K562 (cell line): ENCODE measurements around the gene LENEP. TPM values are rescaled to one million over a fixed set of nuclear protein-coding genes. Genes with fewer than 3 reads are reported as not detected.

Experiments used
- ATF1 ChIP-seq, 2 experiments: fragments of 450-650 bp in 1 of 2; IDR thresholded peaks; 2 replicates each; pipeline ENCODE4 v1.6.1; 2016; ENCODE audit warnings: missing compliant biosample characterization in 1 of 2, missing genetic modification characterization in 1 of 2
- CXXC5 ChIP-seq: fragments of 250-450 bp; sonication (Bioruptor Pico); IDR thresholded peaks from 2 replicates; pipeline ENCODE4 v1.8.0; 2022; ENCODE audit warnings: inconsistent platforms, mild to moderate bottlenecking, moderate library complexity
- DMBX1 ChIP-seq: fragments of 250-450 bp; sonication (Bioruptor Pico); IDR thresholded peaks from 2 replicates; pipeline ENCODE4 v1.8.0; 2022; ENCODE audit warnings: inconsistent platforms, mild to moderate bottlenecking, moderate library complexity, borderline replicate concordance
- ELF2 ChIP-seq: fragments of 250-450 bp; sonication (Bioruptor Pico); IDR thresholded peaks from 2 replicates; pipeline ENCODE4 v1.5.0; 2021; ENCODE audit warnings: mild to moderate bottlenecking
- ETS2 ChIP-seq: IDR thresholded peaks from 2 replicates; pipeline ENCODE4 v1.6.1; 2016; ENCODE audit warnings: borderline replicate concordance, missing genetic modification characterization, mild to moderate bottlenecking, moderate library complexity, missing compliant biosample characterization; ENCODE audit not compliant: poor library complexity, severe bottlenecking
- MYC ChIP-seq, 2 experiments: fragments of 250-450 bp in 1 of 2; sonication (Bioruptor Pico) in 1 of 2; IDR thresholded peaks; 2 replicates each; pipeline versions ENCODE4 v1.5.1 to v1.6.1; 2012 to 2021; ENCODE audit warnings: low read depth in 2 of 2, borderline replicate concordance in 1 of 2, improper control_type of control experiment in 1 of 2, low read length in 1 of 2, mild to moderate bottlenecking in 1 of 2, moderate library complexity in 1 of 2
- NFE2L1 ChIP-seq: fragments of 450-650 bp; IDR thresholded peaks from 2 replicates; pipeline ENCODE4 v1.6.1; 2016; ENCODE audit warnings: missing genetic modification characterization, low read depth, mild to moderate bottlenecking, missing compliant biosample characterization, moderate library complexity, borderline replicate concordance
- ZBTB40 ChIP-seq, 2 experiments: fragments of 450-650 bp in 1 of 2; sonication (generic) in 1 of 2; formaldehyde crosslinking in 1 of 2; IDR thresholded peaks; 2 replicates each; pipeline versions ENCODE4 v1.7.1 to v1.9.0; 2016 to 2022; ENCODE audit warnings: inconsistent platforms in 1 of 2, mild to moderate bottlenecking in 1 of 2, missing genetic modification reagents in 1 of 2
- polyA plus RNA-seq, 8 experiments: library from polyadenylated mRNA; depleted of rRNA in 4 of 8; stranded (reverse) in 5 of 8; unstranded in 3 of 8; fragments of >200 nt; fragmentation: Nextera tagmentation in 2 of 8; fragmentation: Illumina TruSeq in 1 of 8; extraction: Ambion mirVana in 2 of 8; extraction: Trizol in 1 of 8; gene quantifications; 2 replicates each; pipeline versions ENCODE4 v1.2.1 to v1.2.3, GENCODE V29; 2011 to 2014; ENCODE audit warnings: inconsistent platforms in 1 of 8, missing spikeins in 1 of 8
- total RNA-seq, 7 experiments: library from RNA; depleted of rRNA in 6 of 7; stranded (reverse); fragments of >200 nt in 6 of 7; fragmentation: Illumina TruSeq in 2 of 7; extraction: Trizol in 2 of 7; gene quantifications; 2 replicates each; pipeline versions ENCODE4 v1.2.1 to v1.2.3, GENCODE V29; 2011 to 2021; ENCODE audit warnings: low replicate concordance in 1 of 7
- TF ChIP-seq, protein P1 (sequence below): fragments of 450-650 bp; IDR thresholded peaks from 2 replicates; pipeline ENCODE4 v1.6.1; 2016; ENCODE audit warnings: antibody characterized with exemption
- TF ChIP-seq, protein P2 (sequence below): conservative IDR thresholded peaks from 2 replicates; pipeline ENCODE4 v1.6.1; 2011; ENCODE audit warnings: low read depth, mild to moderate bottlenecking, low read length; ENCODE audit not compliant: control insufficient read depth

The LENEP gene
- total and polyA plus RNA-seq, 9 of the 15 experiments (the other 6 are each of a cell fraction or from before 2014, with no cell fraction given): 0.23 to 0.87 (median 0.67) TPM; not detected in 5

DNA sequence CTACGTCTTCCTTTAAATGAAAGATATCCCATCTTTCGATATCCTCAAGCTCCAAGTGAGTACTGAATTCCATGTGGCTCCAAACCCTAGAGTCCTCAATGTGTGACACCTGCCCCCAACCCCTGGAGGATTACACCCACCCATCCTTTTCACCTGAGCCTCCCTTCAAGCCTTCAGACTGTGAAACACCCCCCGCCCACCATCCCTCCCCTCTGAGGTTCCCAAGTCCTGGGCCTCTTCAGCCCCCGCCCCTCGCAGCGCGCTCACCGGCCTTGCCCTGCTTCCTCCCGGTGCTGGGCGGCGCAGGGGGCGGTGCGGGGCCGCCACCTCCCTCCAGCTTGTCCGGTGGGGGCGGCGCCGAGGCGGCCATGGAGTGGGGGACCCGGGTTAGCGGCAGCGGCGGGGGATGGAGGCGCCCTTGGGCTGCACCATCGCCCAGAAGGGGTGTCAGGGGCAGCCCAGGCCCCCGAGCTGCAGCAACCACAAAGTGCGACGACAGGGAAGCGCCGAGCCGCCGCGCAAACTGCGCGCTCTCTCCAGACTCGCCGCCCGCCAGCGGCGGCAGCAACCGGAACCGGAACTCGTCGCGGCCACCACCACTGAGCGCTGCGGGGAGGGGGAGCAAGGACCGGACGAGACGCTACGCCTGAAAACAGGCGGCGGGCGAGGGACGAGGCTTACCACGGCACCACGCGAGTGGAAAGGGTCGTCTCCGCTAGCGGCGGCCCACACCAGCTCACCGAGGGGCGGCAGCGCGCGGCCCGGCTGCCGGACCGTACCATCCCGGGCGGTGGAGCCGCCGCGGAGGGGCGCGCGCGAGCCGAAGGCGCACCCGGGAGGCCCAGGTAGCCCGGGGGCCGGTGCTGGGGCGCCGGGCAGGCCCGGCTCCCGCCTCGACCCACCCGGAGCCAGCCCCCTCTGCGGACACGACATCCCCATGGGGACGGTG lies 31.9 kb upstream of the LENEP start, which contains the start of gene PYGO2 (continued):
- TF ChIP-seq NFE2L1 (tag) (no peak), ELF2 (CRISPR knock-in tag) (0 out of 2 replicates have a peak, but pooled peaks have one; percentile 61), MYC (IDR thresholded peaks at IDR 0.05; ENCODE audit: low read depth, low read length) (peak; percentile 58; the same call in 1 of the 2 replicates), MYC (CRISPR knock-in tag; IDR thresholded peaks at IDR 0.05; ENCODE audit: borderline replicate concordance, low read depth) (peak; percentile 39; the same call in 1 of the 2 replicates), DMBX1 (CRISPR knock-in tag) (no peak), CXXC5 (CRISPR knock-in tag) (peak; percentile 84), ETS2 (tag) (no peak), ZBTB40 (IDR thresholded peaks at IDR 0.05) (peak; percentile 95), ZBTB40 (CRISPR knock-in tag; IDR thresholded peaks at IDR 0.05) (no peak), ATF1 (CRISPR knock-in tag; IDR thresholded peaks at IDR 0.05) (0 out of 2 replicates have a peak, but pooled peaks have one; percentile 3), ATF1 (tag; IDR thresholded peaks at IDR 0.05) (peak; percentile 85)
- TF ChIP-seq, protein P1, sequence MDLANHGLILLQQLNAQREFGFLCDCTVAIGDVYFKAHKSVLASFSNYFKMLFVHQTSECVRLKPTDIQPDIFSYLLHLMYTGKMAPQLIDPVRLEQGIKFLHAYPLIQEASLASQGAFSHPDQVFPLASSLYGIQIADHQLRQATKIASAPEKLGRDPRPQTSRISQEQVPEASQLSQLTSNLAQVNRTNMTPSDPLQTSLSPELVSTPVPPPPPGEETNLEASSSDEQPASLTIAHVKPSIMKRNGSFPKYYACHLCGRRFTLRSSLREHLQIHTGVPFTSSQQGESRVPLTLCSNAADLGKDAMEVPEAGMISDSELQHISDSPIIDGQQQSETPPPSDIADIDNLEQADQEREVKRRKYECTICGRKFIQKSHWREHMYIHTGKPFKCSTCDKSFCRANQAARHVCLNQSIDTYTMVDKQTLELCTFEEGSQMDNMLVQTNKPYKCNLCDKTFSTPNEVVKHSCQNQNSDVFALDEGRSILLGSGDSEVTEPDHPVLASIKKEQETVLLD: no peak
- TF ChIP-seq, protein P2, sequence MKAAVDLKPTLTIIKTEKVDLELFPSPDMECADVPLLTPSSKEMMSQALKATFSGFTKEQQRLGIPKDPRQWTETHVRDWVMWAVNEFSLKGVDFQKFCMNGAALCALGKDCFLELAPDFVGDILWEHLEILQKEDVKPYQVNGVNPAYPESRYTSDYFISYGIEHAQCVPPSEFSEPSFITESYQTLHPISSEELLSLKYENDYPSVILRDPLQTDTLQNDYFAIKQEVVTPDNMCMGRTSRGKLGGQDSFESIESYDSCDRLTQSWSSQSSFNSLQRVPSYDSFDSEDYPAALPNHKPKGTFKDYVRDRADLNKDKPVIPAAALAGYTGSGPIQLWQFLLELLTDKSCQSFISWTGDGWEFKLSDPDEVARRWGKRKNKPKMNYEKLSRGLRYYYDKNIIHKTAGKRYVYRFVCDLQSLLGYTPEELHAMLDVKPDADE: 0 out of 2 replicates have a peak, but pooled peaks have one; percentile 4
